ENCODE measurements around the gene ZBTB47. TPM values are rescaled to one million over a fixed set of nuclear protein-coding genes. Genes with fewer than 3 reads are reported as not detected.

The ZBTB47 gene
- total RNA-seq, result 31.8 and 33.4 TPM in 2 replicates

GRCh38 chr3:42653560-42654330 lies at the start of gene ZBTB47:
ZBTB47 (plus strand) TSS chr3:42653697; CDS start chr3:42658356, 4,659 bp downstream.

GRCh38 chr3:42685363-42685881 lies 31.9 kb downstream of the ZBTB47 start, which contains the start of gene KLHL40:
KLHL40 (plus strand) TSS chr3:42685537; CDS start chr3:42685619, 82 bp downstream.

GRCh38 chr3:42702066-42702951 lies 48.8 kb downstream of the ZBTB47 start, which contains the start of gene HHATL:
HHATL (minus strand) TSS chr3:42702798; CDS start chr3:42700826, 1,972 bp downstream.

Other genes with a start within 250 kb of the ZBTB47 start
- not detected in 2 replicates for gene LYZL4, start 243.1 kb upstream of the ZBTB47 start, total RNA-seq
- not detected in 2 replicates for gene VIPR1, start 151.1 kb upstream of the ZBTB47 start, total RNA-seq
- 52.3 and 57.9 TPM in 2 replicates for gene SEC22C, start 71.7 kb upstream of the ZBTB47 start, total RNA-seq
- gene SS18L2, start 62.8 kb upstream of the ZBTB47 start, total RNA-seq, result 13.3 and 15.7 TPM in 2 replicates
- gene NKTR, start 53.0 kb upstream of the ZBTB47 start, total RNA-seq, result 60.9 and 76.0 TPM in 2 replicates
- gene KLHL40, start 31.8 kb downstream of the ZBTB47 start, total RNA-seq, result not detected in 2 replicates
- not detected in 2 replicates for gene HHATL, start 49.1 kb downstream of the ZBTB47 start, total RNA-seq
- gene CCDC13, start 119.6 kb downstream of the ZBTB47 start, total RNA-seq, result 0.14 and 0.59 TPM in 2 replicates
- 178 and 185 TPM in 2 replicates for gene HIGD1A, start 150.8 kb downstream of the ZBTB47 start, total RNA-seq
- gene ACKR2, start 155.7 kb downstream of the ZBTB47 start, total RNA-seq, result not detected in 2 replicates
- not detected in 2 replicates for gene CYP8B1, start 222.2 kb downstream of the ZBTB47 start, total RNA-seq